Measurements from ENCODE around the gene SYCP2L.

SYCP2L gene

GRCh38 chr6:11008821-11009220 is 122.0 kb downstream of the SYCP2L start:
- no peak for DNase-seq (ENCODE audit: low spot score)

- DNase-seq (ENCODE audit: low spot score): no peak
Measured at GRCh38 chr6:11009353-11009752, 122.5 kb downstream of the SYCP2L start.

GRCh38 chr6:11011787-11012234 is 125.0 kb downstream of the SYCP2L start:
- DNase-seq (ENCODE audit: low spot score): no peak

- no peak for DNase-seq (ENCODE audit: low spot score)
Measured at GRCh38 chr6:11012295-11012754, 125.5 kb downstream of the SYCP2L start.

GRCh38 chr6:11012976-11013720 is 126.3 kb downstream of the SYCP2L start:
- DNase-seq (ENCODE audit: low spot score): no peak

GRCh38 chr6:11013721-11014070 is 126.8 kb downstream of the SYCP2L start:
- no peak for DNase-seq (ENCODE audit: low spot score)

GRCh38 chr6:11015102-11015501 is 128.2 kb downstream of the SYCP2L start:
- DNase-seq (ENCODE audit: low spot score): no peak

GRCh38 chr6:11016452-11016851 is 129.6 kb downstream of the SYCP2L start:
- DNase-seq (ENCODE audit: low spot score): no peak

GRCh38 chr6:11017090-11017489 is 130.2 kb downstream of the SYCP2L start:
- no peak for DNase-seq (ENCODE audit: low spot score)

- DNase-seq (ENCODE audit: low spot score): no peak
Measured at GRCh38 chr6:11018225-11018624, 131.4 kb downstream of the SYCP2L start.

- no peak for DNase-seq (ENCODE audit: low spot score)
Measured at GRCh38 chr6:11021003-11021402, 134.2 kb downstream of the SYCP2L start.

GRCh38 chr6:11021714-11022113 is 134.9 kb downstream of the SYCP2L start:
- DNase-seq (ENCODE audit: low spot score): no peak

- no peak for DNase-seq (ENCODE audit: low spot score)
Measured at GRCh38 chr6:11023032-11023431, 136.2 kb downstream of the SYCP2L start.

Measured in CD4-positive, alpha-beta T cell treated with Interleukin-2 at 100 ng/mL for 4 hours (primary cell).